GM18520 (cell line): ENCODE data around the gene PHF19.

Experiments used
- ATAC-seq: cut with Tn5 transposase; IDR thresholded peaks from one replicate; pipeline ENCODE4 v1.9.1; 2021; ENCODE audit not compliant: unreplicated experiment

Gene PHF19

GRCh38 chr9:120815075-120815474, 61.9 kb downstream of the PHF19 start:
- no peak for ATAC-seq

- no peak for ATAC-seq
Observed at GRCh38 chr9:120808931-120809330, 68.1 kb downstream of the PHF19 start.

GRCh38 chr9:120807607-120808379, 69.2 kb downstream of the PHF19 start:
- no peak for ATAC-seq
